HCT116 (cell line): ENCODE measurements around the gene MTRF1L. TPM values are rescaled to one million over a fixed set of nuclear protein-coding genes. Genes with fewer than 3 reads are reported as not detected.

Experiments
- ATAC-seq: fragments of 200-7000 bp; cut with Tn5 transposase; 2 replicates; pipeline ENCODE4 v1.9.1; 2020; ENCODE audit warnings: mild to moderate bottlenecking, moderate library complexity
- BruUV-seq: library from RNA; stranded (reverse); fragments of 400-500 nt; replicated peaks from 2 replicates; lab custom pipeline; 2021; lab: Mats Ljungman, UMichigan
- CTCF ChIA-PET: fragments of 300-600 bp; sonication (Branson Sonifier 250); formaldehyde crosslinking; loops from one replicate; lab custom pipeline; 2021; ENCODE audit warnings: antibody characterized with exemption; lab: Charles Lee
- POLR2A ChIA-PET: fragments of 300-600, 350-600 bp; sonication (Branson Sonifier 250); formaldehyde crosslinking; loops from one replicate; lab custom pipeline; 2021; ENCODE audit warnings: antibody characterized with exemption; lab: Charles Lee
- RAD21 ChIA-PET, 2 experiments: fragments of 300-600 bp; sonication (Branson Sonifier 250); formaldehyde crosslinking; loops; one replicate each; lab custom pipeline; 2023; ENCODE audit warnings: low total read pairs in 2 of 2; ENCODE audit not compliant: uncharacterized antibody in 2 of 2, unreplicated experiment in 2 of 2, low non-redundant PET in 1 of 2; lab: Charles Lee
- DNase-seq: peaks from one replicate; pipeline ENCODE4 v3.0.0-alpha.2; 2010; ENCODE audit warnings: low read depth, low spot score
- H2AFZ ChIP-seq: fragments of 200-600 bp; shearing (Covaris generic), sonication (generic); 2 replicates; pipeline ENCODE4 v1.6.1; 2017; ENCODE audit warnings: low read depth, mixed run types, mixed read lengths, antibody characterized with exemption, low read length; ENCODE audit not compliant: poor library complexity, severe bottlenecking
- H3K27ac ChIP-seq: 2 replicates; pipeline ENCODE4 v1.5.1; 2012; ENCODE audit warnings: low read depth, low read length
- H3K27me3 ChIP-seq: fragments of 200-600 bp; sonication (generic); 2 replicates; pipeline ENCODE4 v1.6.1; 2016; ENCODE audit warnings: mixed run types, low read length, mixed read lengths; ENCODE audit not compliant: insufficient read depth
- H3K36me3 ChIP-seq, 2 experiments: fragments of 200-500 bp in 1 of 2; fragments of 200-600 bp in 1 of 2; sonication (Bioruptor generic) in 1 of 2; sonication (generic) in 1 of 2; 2 replicates each; pipeline versions ENCODE4 v1.5.1 to v1.6.1; 2014 to 2016; ENCODE audit warnings: low read length in 2 of 2, inconsistent platforms in 1 of 2, mixed read lengths in 1 of 2, mixed run types in 1 of 2; ENCODE audit not compliant: insufficient read depth in 2 of 2, control insufficient read depth in 1 of 2
- H3K4me1 ChIP-seq, 2 experiments: fragments of 200-600 bp in 1 of 2; sonication (generic) in 1 of 2; 2 replicates each; pipeline versions ENCODE4 v1.5.1 to v1.6.1; 2012 to 2017; ENCODE audit warnings: low read length in 2 of 2, inconsistent platforms in 1 of 2, mild to moderate bottlenecking in 1 of 2, mixed read lengths in 1 of 2, mixed run types in 1 of 2, moderate library complexity in 1 of 2; ENCODE audit not compliant: insufficient read depth in 2 of 2, control insufficient read depth in 1 of 2
- H3K4me2 ChIP-seq: fragments of 200-600 bp; sonication (generic); 2 replicates; pipeline ENCODE4 v1.6.1; 2017; ENCODE audit warnings: mixed run types, low read length, mixed read lengths
- H3K4me3 ChIP-seq, 2 experiments: fragments of 200-600 bp in 1 of 2; sonication (generic) in 1 of 2; replicated peaks in 1 of 2; 2 replicates each; pipeline ENCODE4 v1.5.1; 2011 to 2016; ENCODE audit warnings: low read length in 2 of 2, control low read depth in 1 of 2, low read depth in 1 of 2, mild to moderate bottlenecking in 1 of 2, mixed read lengths in 1 of 2, mixed run types in 1 of 2
- H3K79me2 ChIP-seq: fragments of 200-600 bp; sonication (generic); 2 replicates; pipeline ENCODE4 v1.6.1; 2017; ENCODE audit warnings: mild to moderate bottlenecking, mixed run types, low read length, moderate library complexity, mixed read lengths; ENCODE audit not compliant: insufficient read depth
- H3K9ac ChIP-seq: fragments of 200-600 bp; sonication (generic); 2 replicates; pipeline ENCODE4 v1.6.1; 2016; ENCODE audit warnings: low read length, mixed read lengths
- H3K9me2 ChIP-seq: fragments of 200-600 bp; sonication (generic), shearing (Covaris generic); 2 replicates; pipeline ENCODE4 v1.6.1; 2017; ENCODE audit warnings: mixed run types, mild to moderate bottlenecking, moderate library complexity; ENCODE audit not compliant: insufficient read depth
- H3K9me3 ChIP-seq, 2 experiments: fragments of 200-500 bp in 1 of 2; fragments of 200-600 bp in 1 of 2; sonication (Bioruptor generic) in 1 of 2; sonication (generic) in 1 of 2; 2 replicates each; pipeline ENCODE4 v1.6.1; 2014 to 2017; ENCODE audit warnings: low read length in 2 of 2, mixed read lengths in 2 of 2, inconsistent platforms in 1 of 2, low read depth in 1 of 2, mild to moderate bottlenecking in 1 of 2, mixed run types in 1 of 2, moderate library complexity in 1 of 2; ENCODE audit not compliant: control insufficient read depth in 1 of 2, insufficient read depth in 1 of 2
- H4K20me1 ChIP-seq: fragments of 200-600 bp; sonication (generic), shearing (Covaris generic); 2 replicates; pipeline ENCODE4 v1.6.1; 2017; ENCODE audit warnings: mixed run types, mild to moderate bottlenecking, moderate library complexity; ENCODE audit not compliant: insufficient read depth
- EZH2phosphoT487 ChIP-seq: fragments of 200-600 bp; IDR thresholded peaks from 2 replicates; pipeline ENCODE4 v1.6.1; 2018; ENCODE audit warnings: antibody characterized with exemption, borderline replicate concordance
- FOSL1 ChIP-seq: IDR thresholded peaks from 2 replicates; pipeline ENCODE4 v1.6.1; 2012; ENCODE audit warnings: low read depth
- JUND ChIP-seq: IDR thresholded peaks from 2 replicates; pipeline ENCODE4 v1.6.1; 2012
- POLR2AphosphoS5 ChIP-seq: IDR thresholded peaks from 2 replicates; pipeline ENCODE4 v1.6.1; 2011; ENCODE audit warnings: mild to moderate bottlenecking, low read depth, low read length, moderate library complexity
- RAD21 ChIP-seq: IDR thresholded peaks from 2 replicates; pipeline ENCODE4 v1.6.1; 2012; ENCODE audit warnings: low read depth, mild to moderate bottlenecking
- SIN3A ChIP-seq: IDR thresholded peaks from 2 replicates; pipeline ENCODE4 v1.6.1; 2012; ENCODE audit warnings: low read depth
- SRF ChIP-seq: IDR thresholded peaks from 2 replicates; pipeline ENCODE4 v1.6.1; 2012; ENCODE audit warnings: low read depth
- TCF7L2 ChIP-seq: IDR thresholded peaks from 2 replicates; pipeline ENCODE4 v1.7.0; 2011; ENCODE audit warnings: borderline replicate concordance, inconsistent platforms; ENCODE audit not compliant: insufficient read depth, insufficient read length; ENCODE audit errors: extremely low read depth
- ZNF274 ChIP-seq: fragments of 200-500 bp; sonication (Bioruptor generic); IDR thresholded peaks from 2 replicates; pipeline ENCODE4 v1.6.1; 2014; ENCODE audit warnings: mild to moderate bottlenecking, low read depth, low read length, inconsistent platforms
- intact Hi-C: fragments of 100-400 bp; cut with micrococcal nuclease; formaldehyde crosslinking; loops from 2 replicates; pipeline ENCODE4 v1.10.0; 2022
- total RNA-seq: library from RNA; stranded (reverse); gene quantifications from one replicate; pipeline ENCODE4 v1.2.1, GENCODE V29; 2021; ENCODE audit not compliant: unreplicated experiment
- TF ChIP-seq, protein P1 (sequence below): IDR thresholded peaks from 2 replicates; pipeline ENCODE4 v1.6.1; 2012; ENCODE audit warnings: low read depth
- TF ChIP-seq, protein P2 (sequence below): IDR thresholded peaks from 2 replicates; pipeline ENCODE4 v1.6.1; 2012
- TF ChIP-seq, protein P3 (sequence below): IDR thresholded peaks from 2 replicates; pipeline ENCODE4 v1.6.1; 2012
- TF ChIP-seq, protein P4 (sequence below), 3 experiments: fragments of 200-600 bp in 1 of 3; sonication (generic) in 1 of 3; IDR thresholded peaks in 2 of 3; conservative IDR thresholded peaks in 1 of 3; 2 replicates each; pipeline ENCODE4 v1.5.1; 2012 to 2017; ENCODE audit warnings: low read depth in 2 of 3, low read length in 2 of 3, antibody characterized with exemption in 1 of 3, borderline replicate concordance in 1 of 3, control low read depth in 1 of 3, mild to moderate bottlenecking in 1 of 3, mixed read lengths in 1 of 3, mixed run types in 1 of 3, moderate library complexity in 1 of 3; ENCODE audit not compliant: insufficient read depth in 1 of 3

MTRF1L gene
- total RNA-seq, 1 experiment from 2014 or later: 26.2 TPM

DNA sequence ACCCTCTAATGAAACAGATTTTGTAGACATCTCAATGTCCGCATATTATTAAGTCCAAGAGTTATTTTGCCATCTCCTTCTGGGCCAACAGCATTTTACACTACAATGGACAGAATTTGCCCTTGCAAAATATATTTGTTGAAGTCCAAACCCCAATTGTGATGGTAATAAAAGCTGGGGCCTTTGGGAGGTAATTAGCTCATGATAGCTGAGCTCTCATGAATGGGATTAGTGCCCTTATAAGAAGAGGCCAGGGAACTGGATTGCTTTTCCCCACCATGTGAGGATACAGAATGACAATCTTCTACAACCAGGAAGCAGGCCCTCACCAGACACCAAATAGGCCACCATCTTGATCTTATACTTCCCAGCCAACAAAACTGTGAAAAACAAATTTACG lies 44.9 kb upstream of the MTRF1L start:
- Histone ChIP-seq H3K36me3 (no peaks in the 10 kb centered on the region), H3K4me2 (no peak overlapping the region), H2AFZ (no peak overlapping the region), H3K9me2 (no peaks in the 10 kb centered on the region), H3K27me3 (no peaks in the 10 kb centered on the region), H3K9ac (no peak overlapping the region)
- intact Hi-C loops: no loop called here
- no peak for DNase-seq
- TF ChIP-seq EZH2phosphoT487 (no peak), JUND (no peak), ZNF274 (no peak)
- TF ChIP-seq, protein P1, sequence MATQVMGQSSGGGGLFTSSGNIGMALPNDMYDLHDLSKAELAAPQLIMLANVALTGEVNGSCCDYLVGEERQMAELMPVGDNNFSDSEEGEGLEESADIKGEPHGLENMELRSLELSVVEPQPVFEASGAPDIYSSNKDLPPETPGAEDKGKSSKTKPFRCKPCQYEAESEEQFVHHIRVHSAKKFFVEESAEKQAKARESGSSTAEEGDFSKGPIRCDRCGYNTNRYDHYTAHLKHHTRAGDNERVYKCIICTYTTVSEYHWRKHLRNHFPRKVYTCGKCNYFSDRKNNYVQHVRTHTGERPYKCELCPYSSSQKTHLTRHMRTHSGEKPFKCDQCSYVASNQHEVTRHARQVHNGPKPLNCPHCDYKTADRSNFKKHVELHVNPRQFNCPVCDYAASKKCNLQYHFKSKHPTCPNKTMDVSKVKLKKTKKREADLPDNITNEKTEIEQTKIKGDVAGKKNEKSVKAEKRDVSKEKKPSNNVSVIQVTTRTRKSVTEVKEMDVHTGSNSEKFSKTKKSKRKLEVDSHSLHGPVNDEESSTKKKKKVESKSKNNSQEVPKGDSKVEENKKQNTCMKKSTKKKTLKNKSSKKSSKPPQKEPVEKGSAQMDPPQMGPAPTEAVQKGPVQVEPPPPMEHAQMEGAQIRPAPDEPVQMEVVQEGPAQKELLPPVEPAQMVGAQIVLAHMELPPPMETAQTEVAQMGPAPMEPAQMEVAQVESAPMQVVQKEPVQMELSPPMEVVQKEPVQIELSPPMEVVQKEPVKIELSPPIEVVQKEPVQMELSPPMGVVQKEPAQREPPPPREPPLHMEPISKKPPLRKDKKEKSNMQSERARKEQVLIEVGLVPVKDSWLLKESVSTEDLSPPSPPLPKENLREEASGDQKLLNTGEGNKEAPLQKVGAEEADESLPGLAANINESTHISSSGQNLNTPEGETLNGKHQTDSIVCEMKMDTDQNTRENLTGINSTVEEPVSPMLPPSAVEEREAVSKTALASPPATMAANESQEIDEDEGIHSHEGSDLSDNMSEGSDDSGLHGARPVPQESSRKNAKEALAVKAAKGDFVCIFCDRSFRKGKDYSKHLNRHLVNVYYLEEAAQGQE: no peak
- TF ChIP-seq, all 23 proteins: peak for 0
- POLR2A ChIA-PET: no interaction called here
- no peak overlapping the region for H3K4me3 ChIP-seq
- H3K79me2 ChIP-seq: no peaks in the 10 kb centered on the region
- no peaks in the 10 kb centered on the region for H3K9me3 ChIP-seq
- H4K20me1 ChIP-seq: no peaks in the 10 kb centered on the region
- H3K27ac ChIP-seq: no peak overlapping the region
- no peaks in the 10 kb centered on the region for H3K4me1 ChIP-seq
- RAD21 ChIA-PET: no interaction called here
- CTCF ChIA-PET: no interaction called here
- no peak for ATAC-seq
- BruUV-seq: no TSS peak

DNA sequence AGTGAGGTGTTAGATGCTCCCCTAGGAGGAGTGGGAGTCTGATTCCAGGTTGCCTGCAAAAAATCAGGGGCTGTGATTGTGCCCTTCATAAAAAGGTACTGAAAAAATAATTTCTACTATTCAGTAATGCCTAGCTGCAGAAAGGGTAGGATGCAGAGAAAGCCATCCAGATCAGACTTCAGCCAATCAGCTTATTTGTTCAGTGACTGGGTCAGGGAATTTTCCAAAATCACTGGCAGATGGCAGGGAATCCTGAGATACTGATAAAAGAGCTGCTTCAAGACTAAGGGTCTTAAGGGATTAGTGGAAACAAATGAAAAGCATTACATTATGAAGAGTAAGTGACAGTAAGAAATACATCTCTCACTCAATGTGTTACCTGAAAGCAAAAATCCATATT lies 42.8 kb upstream of the MTRF1L start:
- no peaks in the 10 kb centered on the region for H3K9me2 ChIP-seq
- H3K27me3 ChIP-seq: no peaks in the 10 kb centered on the region
- DNase-seq: no peak
- H3K79me2 ChIP-seq: no peaks in the 10 kb centered on the region
- ChIA-PET RAD21 (no interaction called here), CTCF (no interaction called here), POLR2A (no interaction called here)
- no peak overlapping the region for H3K9ac ChIP-seq
- H3K36me3 ChIP-seq: no peaks in the 10 kb centered on the region
- no peaks in the 10 kb centered on the region for H3K9me3 ChIP-seq
- H3K4me3 ChIP-seq: no peak overlapping the region
- ATAC-seq: no peak
- H3K4me1 ChIP-seq: no peaks in the 10 kb centered on the region
- H3K27ac ChIP-seq: no peak overlapping the region
- BruUV-seq: no TSS peak
- no peak overlapping the region for H3K4me2 ChIP-seq
- no peaks in the 10 kb centered on the region for H4K20me1 ChIP-seq
- TF ChIP-seq FOSL1: no peak
- no peak for TF ChIP-seq SRF
- TF ChIP-seq SIN3A: no peak
- TF ChIP-seq, protein P2, sequence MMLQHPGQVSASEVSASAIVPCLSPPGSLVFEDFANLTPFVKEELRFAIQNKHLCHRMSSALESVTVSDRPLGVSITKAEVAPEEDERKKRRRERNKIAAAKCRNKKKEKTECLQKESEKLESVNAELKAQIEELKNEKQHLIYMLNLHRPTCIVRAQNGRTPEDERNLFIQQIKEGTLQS: no peak
- TF ChIP-seq, protein P3, sequence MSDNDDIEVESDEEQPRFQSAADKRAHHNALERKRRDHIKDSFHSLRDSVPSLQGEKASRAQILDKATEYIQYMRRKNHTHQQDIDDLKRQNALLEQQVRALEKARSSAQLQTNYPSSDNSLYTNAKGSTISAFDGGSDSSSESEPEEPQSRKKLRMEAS: no peak
- no peak for TF ChIP-seq POLR2AphosphoS5
- no peak for TF ChIP-seq TCF7L2
- no peak for TF ChIP-seq RAD21
- no peak for TF ChIP-seq ZNF274
- TF ChIP-seq, protein P4, sequence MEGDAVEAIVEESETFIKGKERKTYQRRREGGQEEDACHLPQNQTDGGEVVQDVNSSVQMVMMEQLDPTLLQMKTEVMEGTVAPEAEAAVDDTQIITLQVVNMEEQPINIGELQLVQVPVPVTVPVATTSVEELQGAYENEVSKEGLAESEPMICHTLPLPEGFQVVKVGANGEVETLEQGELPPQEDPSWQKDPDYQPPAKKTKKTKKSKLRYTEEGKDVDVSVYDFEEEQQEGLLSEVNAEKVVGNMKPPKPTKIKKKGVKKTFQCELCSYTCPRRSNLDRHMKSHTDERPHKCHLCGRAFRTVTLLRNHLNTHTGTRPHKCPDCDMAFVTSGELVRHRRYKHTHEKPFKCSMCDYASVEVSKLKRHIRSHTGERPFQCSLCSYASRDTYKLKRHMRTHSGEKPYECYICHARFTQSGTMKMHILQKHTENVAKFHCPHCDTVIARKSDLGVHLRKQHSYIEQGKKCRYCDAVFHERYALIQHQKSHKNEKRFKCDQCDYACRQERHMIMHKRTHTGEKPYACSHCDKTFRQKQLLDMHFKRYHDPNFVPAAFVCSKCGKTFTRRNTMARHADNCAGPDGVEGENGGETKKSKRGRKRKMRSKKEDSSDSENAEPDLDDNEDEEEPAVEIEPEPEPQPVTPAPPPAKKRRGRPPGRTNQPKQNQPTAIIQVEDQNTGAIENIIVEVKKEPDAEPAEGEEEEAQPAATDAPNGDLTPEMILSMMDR (IDR thresholded peaks at IDR 0.05 in 2 of 3, conservative IDR thresholded peaks at IDR 0.05 in 1 of 3; ENCODE audit: borderline replicate concordance in 1 of 3, insufficient read depth in 1 of 3, low read depth in 2 of 3, low read length in 2 of 3): no peak
- no peak overlapping the region for H2AFZ ChIP-seq
- intact Hi-C loops: no loop called here
